Vagina (tissue), 2 donors: ENCODE data around the gene RAB6B.

ENCODE experiments used
- POLR2A ChIP-seq, 2 donors: fragments of 450-650 bp; IDR thresholded peaks; one replicate each; pipeline ENCODE4 v1.6.1; 2017; ENCODE audit warnings: antibody characterized with exemption in 2 of 2, mild to moderate bottlenecking in 2 of 2, moderate library complexity in 2 of 2
- TF ChIP-seq, protein P1 (sequence below), 3 experiments: fragments of 450-650 bp in 2 of 3; fragments of 200-600 bp in 1 of 3; sonication (generic) in 1 of 3; IDR thresholded peaks; one replicate each; pipeline ENCODE4 v1.5.1; 2017 to 2019; ENCODE audit warnings: antibody characterized with exemption in 3 of 3, mild to moderate bottlenecking in 2 of 3, moderate library complexity in 2 of 3

DNA sequence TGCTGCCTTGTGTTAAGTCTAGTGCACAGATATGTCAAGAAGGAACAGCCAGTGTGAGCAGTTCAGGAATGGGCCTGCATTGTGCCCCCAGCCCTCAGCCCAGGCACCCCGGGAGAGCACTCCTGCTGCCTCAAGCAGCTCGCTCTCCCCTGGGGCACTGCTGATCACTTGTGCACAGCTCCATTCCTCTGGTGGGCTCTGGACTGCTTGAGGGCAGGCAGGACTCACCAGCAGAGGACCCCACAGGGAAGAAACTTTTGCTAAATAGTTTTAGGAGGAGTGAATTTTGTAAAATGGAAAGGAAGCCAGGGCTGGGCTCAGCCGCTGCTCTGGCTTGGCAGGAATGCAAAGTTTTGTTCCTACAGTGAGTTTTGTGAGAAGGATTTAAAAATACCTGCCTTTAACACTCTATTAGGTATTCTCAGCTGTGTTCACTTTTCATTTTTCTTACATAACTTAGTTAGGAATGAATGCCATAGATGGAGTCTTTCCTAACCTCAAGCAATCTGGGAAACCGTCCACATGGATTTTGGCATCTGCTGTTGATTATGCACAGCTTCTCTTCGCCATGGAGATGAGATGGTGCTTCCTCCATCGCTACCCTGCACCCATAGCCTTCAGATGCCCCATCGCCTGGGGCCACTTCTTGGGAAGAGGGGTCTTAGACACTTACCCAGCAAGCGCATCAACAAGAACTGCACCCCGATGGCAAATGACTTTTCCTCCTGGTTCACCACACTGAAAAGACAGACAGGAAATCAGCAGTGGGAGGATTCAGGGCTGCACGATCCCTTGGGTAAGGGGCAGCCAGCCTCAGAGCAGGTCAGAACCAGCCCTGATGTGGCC is 42.3 kb upstream of the RAB6B start:
- TF ChIP-seq, protein P1, sequence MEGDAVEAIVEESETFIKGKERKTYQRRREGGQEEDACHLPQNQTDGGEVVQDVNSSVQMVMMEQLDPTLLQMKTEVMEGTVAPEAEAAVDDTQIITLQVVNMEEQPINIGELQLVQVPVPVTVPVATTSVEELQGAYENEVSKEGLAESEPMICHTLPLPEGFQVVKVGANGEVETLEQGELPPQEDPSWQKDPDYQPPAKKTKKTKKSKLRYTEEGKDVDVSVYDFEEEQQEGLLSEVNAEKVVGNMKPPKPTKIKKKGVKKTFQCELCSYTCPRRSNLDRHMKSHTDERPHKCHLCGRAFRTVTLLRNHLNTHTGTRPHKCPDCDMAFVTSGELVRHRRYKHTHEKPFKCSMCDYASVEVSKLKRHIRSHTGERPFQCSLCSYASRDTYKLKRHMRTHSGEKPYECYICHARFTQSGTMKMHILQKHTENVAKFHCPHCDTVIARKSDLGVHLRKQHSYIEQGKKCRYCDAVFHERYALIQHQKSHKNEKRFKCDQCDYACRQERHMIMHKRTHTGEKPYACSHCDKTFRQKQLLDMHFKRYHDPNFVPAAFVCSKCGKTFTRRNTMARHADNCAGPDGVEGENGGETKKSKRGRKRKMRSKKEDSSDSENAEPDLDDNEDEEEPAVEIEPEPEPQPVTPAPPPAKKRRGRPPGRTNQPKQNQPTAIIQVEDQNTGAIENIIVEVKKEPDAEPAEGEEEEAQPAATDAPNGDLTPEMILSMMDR (IDR thresholded peaks at IDR 0.05), result no peak
- TF ChIP-seq POLR2A (IDR thresholded peaks at IDR 0.05), result no peak
